Lower leg skin (tissue), 4 donors: ENCODE results near the gene FECH. TPM values are rescaled to one million over a fixed set of nuclear protein-coding genes. Genes with fewer than 3 reads are reported as not detected.

Experiments used
- DNase-seq, 2 donors: peaks; one replicate each; pipeline ENCODE4 v3.0.0-alpha.2; 2019; ENCODE audit warnings: low spot score in 2 of 2
- H3K4me3 ChIP-seq: fragments of 200-600 bp; sonication (generic); 2 replicates; pipeline ENCODE4 v1.5.1; 2017; ENCODE audit warnings: mild to moderate bottlenecking, low read depth; ENCODE audit not compliant: poor library complexity, severe bottlenecking
- POLR2A ChIP-seq, 2 donors: fragments of 450-650 bp; IDR thresholded peaks; one replicate each; pipeline ENCODE4 v1.6.1; 2016 to 2017; ENCODE audit warnings: antibody characterized with exemption in 2 of 2, mild to moderate bottlenecking in 1 of 2, moderate library complexity in 1 of 2
- WGBS, 2 donors: methylation state at CpG; one replicate each; pipeline ENCODE4 v1.1.5; 2018; 5-methylcytosine and 5-hydroxymethylcytosine counted together
- intact Hi-C: fragments of 100-400 bp; cut with DNase I; formaldehyde crosslinking; loops from one replicate; pipeline ENCODE4 v1.15.0; 2023; ENCODE audit warnings: low total_unique reads
- total RNA-seq, 4 donors: library from RNA; depleted of rRNA; stranded (reverse); fragments of >200 nt; gene quantifications; one replicate each; pipeline ENCODE4 v1.1.0, GENCODE V29; 2016
- TF ChIP-seq, protein P1 (sequence below), 3 donors: fragments of 450-650 bp; IDR thresholded peaks; one replicate each; pipeline ENCODE4 v1.5.1; 2016; ENCODE audit warnings: antibody characterized with exemption in 3 of 3, mild to moderate bottlenecking in 3 of 3, moderate library complexity in 2 of 3

Gene FECH
- total RNA-seq, 4 donors from 2014 or later: 22.8 to 75.4 (median 43.6) TPM

- TF ChIP-seq, protein P1, sequence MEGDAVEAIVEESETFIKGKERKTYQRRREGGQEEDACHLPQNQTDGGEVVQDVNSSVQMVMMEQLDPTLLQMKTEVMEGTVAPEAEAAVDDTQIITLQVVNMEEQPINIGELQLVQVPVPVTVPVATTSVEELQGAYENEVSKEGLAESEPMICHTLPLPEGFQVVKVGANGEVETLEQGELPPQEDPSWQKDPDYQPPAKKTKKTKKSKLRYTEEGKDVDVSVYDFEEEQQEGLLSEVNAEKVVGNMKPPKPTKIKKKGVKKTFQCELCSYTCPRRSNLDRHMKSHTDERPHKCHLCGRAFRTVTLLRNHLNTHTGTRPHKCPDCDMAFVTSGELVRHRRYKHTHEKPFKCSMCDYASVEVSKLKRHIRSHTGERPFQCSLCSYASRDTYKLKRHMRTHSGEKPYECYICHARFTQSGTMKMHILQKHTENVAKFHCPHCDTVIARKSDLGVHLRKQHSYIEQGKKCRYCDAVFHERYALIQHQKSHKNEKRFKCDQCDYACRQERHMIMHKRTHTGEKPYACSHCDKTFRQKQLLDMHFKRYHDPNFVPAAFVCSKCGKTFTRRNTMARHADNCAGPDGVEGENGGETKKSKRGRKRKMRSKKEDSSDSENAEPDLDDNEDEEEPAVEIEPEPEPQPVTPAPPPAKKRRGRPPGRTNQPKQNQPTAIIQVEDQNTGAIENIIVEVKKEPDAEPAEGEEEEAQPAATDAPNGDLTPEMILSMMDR (IDR thresholded peaks at IDR 0.05): peak in 1 of 3 donors; percentile 41
- TF ChIP-seq POLR2A (IDR thresholded peaks at IDR 0.05): no peak
- intact Hi-C loops: no loop called here
- DNase-seq: peak; percentile 97 to 100
- whole genome bisulfite sequencing, 2 donors: 3% methylated on average over 41 to 50 of the region's 52 CpGs
- H3K4me3 ChIP-seq: peak overlapping the region; percentile 44
Measured at GRCh38 chr18:57630002-57630753, 43.7 kb upstream of the FECH start.

- intact Hi-C loops: loop anchor here (10.0 kb wide), 1 partner anchor 175 kb away; the partner anchor contains the start of gene ATP8B1
- H3K4me3 ChIP-seq: no peak overlapping the region
- no peak for TF ChIP-seq POLR2A (IDR thresholded peaks at IDR 0.05)
- TF ChIP-seq, protein P1 (IDR thresholded peaks at IDR 0.05): no peak
- DNase-seq: no peak
- WGBS, 2 donors: 93 to 94% methylated on average over 9 of the region's 9 CpGs
Measured at GRCh38 chr18:57629422-57629821, 42.9 kb upstream of the FECH start.

DNA sequence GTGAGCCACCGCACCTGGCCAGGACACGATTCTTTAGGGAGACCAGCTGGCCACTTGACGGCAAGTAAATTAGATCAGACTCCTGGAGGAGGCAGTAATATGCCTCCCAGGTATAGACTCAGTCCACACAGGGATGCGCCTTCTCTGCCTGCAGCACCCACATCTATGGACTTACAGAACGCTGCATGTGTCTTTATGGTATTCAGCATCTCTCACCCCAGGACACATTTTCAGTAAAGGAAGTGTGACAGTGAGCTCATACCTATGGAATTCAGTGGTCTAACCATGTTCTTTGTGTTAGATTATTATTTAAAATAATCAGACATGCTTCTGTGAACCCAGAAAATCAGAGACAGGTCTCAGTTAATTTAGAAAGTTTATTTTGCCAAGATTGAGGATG is 41.0 kb upstream of the FECH start:
- no peak overlapping the region for H3K4me3 ChIP-seq
- TF ChIP-seq POLR2A (IDR thresholded peaks at IDR 0.05): no peak
- TF ChIP-seq, protein P1 (IDR thresholded peaks at IDR 0.05): no peak
- intact Hi-C loops: loop anchor here (10.0 kb wide), 1 partner anchor 177 kb away; the partner anchor contains the start of gene ATP8B1
- no peak for DNase-seq
- whole genome bisulfite sequencing, 2 donors: 80 to 86% methylated on average over 5 of the region's 5 CpGs

- no peak overlapping the region for H3K4me3 ChIP-seq
- TF ChIP-seq POLR2A (IDR thresholded peaks at IDR 0.05): no peak
- TF ChIP-seq, protein P1 (IDR thresholded peaks at IDR 0.05): no peak
- 79 to 82% methylated on average over 4 of the region's 4 CpGs for whole genome bisulfite sequencing, 2 donors
- DNase-seq: no peak
- intact Hi-C loops: loop anchor here (10.0 kb wide), 1 partner anchor 180 kb away; the partner anchor contains the start of gene ATP8B1
Measured at GRCh38 chr18:57624988-57625387, 38.5 kb upstream of the FECH start.

DNA sequence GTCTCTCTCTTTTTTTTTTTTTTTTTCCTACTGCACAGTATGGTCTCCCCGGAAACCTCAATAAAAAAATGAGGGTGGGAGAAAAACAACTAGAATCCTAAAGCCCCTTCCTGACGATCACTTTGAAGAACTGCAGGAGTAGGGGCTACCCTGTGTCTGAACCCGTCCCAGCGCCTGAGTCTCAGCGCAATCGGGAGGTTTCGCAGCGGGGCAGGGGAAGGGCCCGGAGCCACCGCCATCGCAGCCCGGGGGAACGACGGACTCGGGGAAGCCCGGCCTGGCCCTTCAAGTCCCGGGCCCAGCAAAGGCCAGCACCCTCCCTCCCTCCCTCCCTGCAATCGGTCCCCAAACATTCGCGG is 34.7 kb upstream of the FECH start:
- TF ChIP-seq, protein P1 (IDR thresholded peaks at IDR 0.05): no peak
- TF ChIP-seq POLR2A (IDR thresholded peaks at IDR 0.05): no peak
- intact Hi-C loops: loop anchor here (10.0 kb wide), 1 partner anchor 184 kb away; the partner anchor contains the start of gene ATP8B1
- H3K4me3 ChIP-seq: peak overlapping the region; percentile 62
- WGBS, 2 donors: 0% methylated on average over 7 to 19 of the region's 20 CpGs
- DNase-seq: peak in 1 of 2 donors; percentile 86
